Calu3 (cell line): Measurements from ENCODE around the gene CALML3. TPM values are rescaled to one million over a fixed set of nuclear protein-coding genes. Genes with fewer than 3 reads are reported as not detected.

Source experiments
- BruUV-seq: library from RNA; stranded (reverse); fragments of 400-500 nt; replicated peaks from 2 replicates; lab custom pipeline; 2021; lab: Mats Ljungman, UMichigan
- CTCF ChIA-PET: fragments of 300-600 bp; sonication (Branson Sonifier 250); formaldehyde crosslinking; loops from one replicate; lab custom pipeline; 2022; ENCODE audit warnings: antibody characterized with exemption; lab: Charles Lee
- DNase-seq: peaks from one replicate; pipeline ENCODE4 v3.0.0; 2022
- H3K27ac Mint-ChIP-seq: one replicate; pipeline ENCODE4 v1.8.0; 2022; ENCODE audit warnings: mixed read lengths; ENCODE audit not compliant: unreplicated experiment
- H3K27me3 Mint-ChIP-seq: one replicate; pipeline ENCODE4 v1.8.0; 2022; ENCODE audit warnings: mixed read lengths; ENCODE audit not compliant: unreplicated experiment
- H3K36me3 Mint-ChIP-seq: one replicate; pipeline ENCODE4 v1.8.0; 2022; ENCODE audit warnings: mild to moderate bottlenecking, moderate library complexity, mixed read lengths; ENCODE audit not compliant: insufficient read depth, unreplicated experiment
- H3K4me1 Mint-ChIP-seq: one replicate; pipeline ENCODE4 v1.8.0; 2022; ENCODE audit warnings: mild to moderate bottlenecking, low read depth, mixed read lengths; ENCODE audit not compliant: unreplicated experiment
- H3K4me3 Mint-ChIP-seq: one replicate; pipeline ENCODE4 v1.8.0; 2022; ENCODE audit warnings: mild to moderate bottlenecking, low read depth, moderate library complexity, mixed read lengths; ENCODE audit not compliant: unreplicated experiment
- H3K9me3 Mint-ChIP-seq: one replicate; pipeline ENCODE4 v1.8.0; 2022; ENCODE audit warnings: low read depth, mixed read lengths; ENCODE audit not compliant: unreplicated experiment
- intact Hi-C: fragments of 100-400 bp; cut with micrococcal nuclease; formaldehyde crosslinking; loops from one replicate; pipeline ENCODE4 v1.10.0; 2022; ENCODE audit not compliant: unreplicated experiment
- total RNA-seq: library from RNA; stranded (reverse); gene quantifications from 2 replicates; pipeline ENCODE4 v1.2.3, GENCODE V29; 2022
- TF ChIP-seq, protein P1 (sequence below): fragments of 200-600 bp; IDR thresholded peaks from one replicate; pipeline ENCODE4 v1.8.0; 2022; ENCODE audit warnings: antibody characterized with exemption; ENCODE audit not compliant: unreplicated experiment

CALML3 gene
- total RNA-seq, 1 experiment from 2014 or later = not detected

GRCh38 chr10:5481121-5481520 is 43.6 kb upstream of the CALML3 start:
- no peak overlapping the region for H3K27ac Mint-ChIP-seq
- no TSS peak for BruUV-seq

DNA sequence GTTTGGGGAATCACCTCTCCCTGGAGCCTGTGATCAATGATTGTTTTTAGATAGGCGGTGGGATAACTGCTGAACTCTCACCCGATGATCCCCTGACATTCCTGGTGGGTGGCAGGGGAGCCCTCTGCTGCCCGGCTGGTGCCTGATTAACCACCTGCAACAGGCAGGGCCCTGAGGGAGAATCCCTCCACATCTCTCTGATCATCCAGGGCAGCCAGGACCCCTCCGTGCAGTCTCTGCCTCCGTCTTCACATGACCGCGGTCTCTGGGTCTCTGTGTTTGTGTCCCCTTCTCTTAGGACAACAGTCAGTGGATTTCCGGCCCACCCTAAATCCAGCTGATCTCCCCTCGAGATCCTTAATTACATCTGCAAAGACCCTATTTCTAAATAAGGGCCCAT is 42.7 kb upstream of the CALML3 start:
- Mint-ChIP-seq H3K27ac (no peak overlapping the region), H3K4me3 (no peak overlapping the region), H3K9me3 (no peaks in the 10 kb centered on the region), H3K27me3 (no peaks in the 10 kb centered on the region), H3K4me1 (no peaks in the 10 kb centered on the region), H3K36me3 (no peaks in the 10 kb centered on the region)
- no peak for DNase-seq
- BruUV-seq = no TSS peak
- CTCF ChIA-PET = no interaction called here
- TF ChIP-seq, protein P1, sequence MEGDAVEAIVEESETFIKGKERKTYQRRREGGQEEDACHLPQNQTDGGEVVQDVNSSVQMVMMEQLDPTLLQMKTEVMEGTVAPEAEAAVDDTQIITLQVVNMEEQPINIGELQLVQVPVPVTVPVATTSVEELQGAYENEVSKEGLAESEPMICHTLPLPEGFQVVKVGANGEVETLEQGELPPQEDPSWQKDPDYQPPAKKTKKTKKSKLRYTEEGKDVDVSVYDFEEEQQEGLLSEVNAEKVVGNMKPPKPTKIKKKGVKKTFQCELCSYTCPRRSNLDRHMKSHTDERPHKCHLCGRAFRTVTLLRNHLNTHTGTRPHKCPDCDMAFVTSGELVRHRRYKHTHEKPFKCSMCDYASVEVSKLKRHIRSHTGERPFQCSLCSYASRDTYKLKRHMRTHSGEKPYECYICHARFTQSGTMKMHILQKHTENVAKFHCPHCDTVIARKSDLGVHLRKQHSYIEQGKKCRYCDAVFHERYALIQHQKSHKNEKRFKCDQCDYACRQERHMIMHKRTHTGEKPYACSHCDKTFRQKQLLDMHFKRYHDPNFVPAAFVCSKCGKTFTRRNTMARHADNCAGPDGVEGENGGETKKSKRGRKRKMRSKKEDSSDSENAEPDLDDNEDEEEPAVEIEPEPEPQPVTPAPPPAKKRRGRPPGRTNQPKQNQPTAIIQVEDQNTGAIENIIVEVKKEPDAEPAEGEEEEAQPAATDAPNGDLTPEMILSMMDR = no peak
- intact Hi-C loops = no loop called here

More at GRCh38 chr10:5481121-5481520, 43.6 kb upstream of the CALML3 start:
- Mint-ChIP-seq H3K4me1 (no peaks in the 10 kb centered on the region), H3K36me3 (no peaks in the 10 kb centered on the region), H3K27me3 (no peaks in the 10 kb centered on the region), H3K4me3 (no peak overlapping the region), H3K9me3 (no peaks in the 10 kb centered on the region)
- TF ChIP-seq, protein P1 = no peak
- intact Hi-C loops = no loop called here
- CTCF ChIA-PET = no interaction called here
- DNase-seq = no peak

DNA sequence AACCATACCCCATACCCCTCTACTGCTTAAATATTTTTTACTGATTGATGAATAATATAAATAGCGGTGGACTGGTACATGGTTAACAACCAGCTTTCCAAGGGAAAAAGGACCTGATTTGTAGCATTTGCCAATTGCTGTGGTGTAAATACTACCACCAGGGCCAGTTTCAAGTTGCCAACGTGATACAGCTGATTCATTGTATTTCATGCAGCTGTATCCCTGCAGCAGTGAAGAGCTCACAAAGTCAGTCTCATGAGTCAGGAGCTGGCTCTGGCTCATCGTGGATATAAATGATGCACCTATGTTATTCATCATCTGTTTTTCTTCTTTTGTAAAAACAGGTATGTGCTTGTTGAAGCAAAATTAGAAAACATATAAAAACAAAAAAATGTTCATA is 40.6 kb upstream of the CALML3 start:
- intact Hi-C loops = no loop called here
- peaks cover 9% of the 10 kb centered on the region for H3K4me1 Mint-ChIP-seq
- no peak overlapping the region for H3K27ac Mint-ChIP-seq
- CTCF ChIA-PET = no interaction called here
- no TSS peak for BruUV-seq
- DNase-seq = no peak
- TF ChIP-seq, protein P1 = no peak
- no peaks in the 10 kb centered on the region for H3K36me3 Mint-ChIP-seq
- no peaks in the 10 kb centered on the region for H3K27me3 Mint-ChIP-seq
- H3K9me3 Mint-ChIP-seq = no peaks in the 10 kb centered on the region
- H3K4me3 Mint-ChIP-seq = no peak overlapping the region

- H3K4me3 Mint-ChIP-seq = no peak overlapping the region
- TF ChIP-seq, protein P1 = no peak
- BruUV-seq = no TSS peak
- no peak overlapping the region for H3K27ac Mint-ChIP-seq
- H3K4me1 Mint-ChIP-seq = peaks cover 9% of the 10 kb centered on the region
- no peaks in the 10 kb centered on the region for H3K36me3 Mint-ChIP-seq
- H3K27me3 Mint-ChIP-seq = no peaks in the 10 kb centered on the region
- intact Hi-C loops = no loop called here
- CTCF ChIA-PET = no interaction called here
- no peaks in the 10 kb centered on the region for H3K9me3 Mint-ChIP-seq
- DNase-seq = no peak
Measured at GRCh38 chr10:5485290-5485689, 39.5 kb upstream of the CALML3 start.
